Aorta (tissue), 5 donors: ENCODE measurements around the gene MS4A15. TPM values are rescaled to one million over a fixed set of nuclear protein-coding genes. Genes with fewer than 3 reads are reported as not detected.
A peak's percentile ranks its signal among the peaks of the same experiment; 100 is the strongest.

Source experiments
- ATAC-seq: fragments of 200-7000 bp; cut with Tn5 transposase; one replicate; pipeline ENCODE4 v1.9.1; 2022; ENCODE audit warnings: moderate library complexity; ENCODE audit not compliant: low FRiP score
- DNase-seq, 2 donors: peaks; one replicate each; pipeline ENCODE4 v3.0.0-alpha.2; 2020
- H3K27ac ChIP-seq, 2 donors: one replicate each; pipeline ENCODE4 v1.5.1; 2013; ENCODE audit warnings: low read length in 2 of 2, mild to moderate bottlenecking in 2 of 2, moderate library complexity in 2 of 2, control low read depth in 1 of 2, inconsistent platforms in 1 of 2, low read depth in 1 of 2
- H3K27me3 ChIP-seq, 2 donors: one replicate each; pipeline ENCODE4 v1.6.1; 2013; ENCODE audit warnings: control low read depth in 1 of 2, low read length in 1 of 2, mild to moderate bottlenecking in 1 of 2, moderate library complexity in 1 of 2; ENCODE audit not compliant: insufficient read depth in 2 of 2, control insufficient read depth in 1 of 2
- H3K36me3 ChIP-seq, 2 donors: one replicate each; pipeline ENCODE4 v1.6.1; 2013; ENCODE audit warnings: control low read depth in 1 of 2, low read length in 1 of 2, mild to moderate bottlenecking in 1 of 2; ENCODE audit not compliant: insufficient read depth in 2 of 2, control insufficient read depth in 1 of 2
- H3K4me1 ChIP-seq, 2 donors: one replicate each; pipeline ENCODE4 v1.6.1; 2013; ENCODE audit warnings: low read length in 2 of 2, control low read depth in 1 of 2, mild to moderate bottlenecking in 1 of 2, moderate library complexity in 1 of 2; ENCODE audit not compliant: insufficient read depth in 2 of 2, control insufficient read depth in 1 of 2
- H3K4me3 ChIP-seq, 2 donors: one replicate each; pipeline ENCODE4 v1.5.1; 2013; ENCODE audit warnings: low read length in 2 of 2, control low read depth in 1 of 2, mild to moderate bottlenecking in 1 of 2
- H3K9me3 ChIP-seq: one replicate; pipeline ENCODE4 v1.6.1; 2013; ENCODE audit warnings: mild to moderate bottlenecking, low read length; ENCODE audit not compliant: control insufficient read depth
- WGBS, 2 donors: extraction: QIAGEN DNeasy Blood & Tissue Kit; methylation state at CpG; one replicate each; pipeline ENCODE4 v1.1.7; 2013; 5-methylcytosine and 5-hydroxymethylcytosine counted together
- intact Hi-C, 2 donors: fragments of 100-400 bp; cut with DNase I; formaldehyde crosslinking; loops; one replicate each; pipeline versions ENCODE4 v1.14.2 to v1.15.0; 2022
- polyA plus RNA-seq, 2 donors: library from polyadenylated mRNA; stranded (reverse); fragments of 200-250 nt; gene quantifications; one replicate each; pipeline ENCODE4 v1.2.3, GENCODE V29; 2013
- total RNA-seq, 2 donors: library from RNA; stranded (reverse); fragmentation: NEBNext Ultra II Directional; extraction: Animal tissue kit (Norgen Biotek cat#: 25700); gene quantifications; one replicate each; pipeline ENCODE4 v1.2.1, GENCODE V29; 2021
- donor health status: healthy with polysubstance abuse.
- donor health status: Bipolar disorder and iron deficiency.
- donor health status: DM: no; HTN: no; CAD: no.
- donor health status: DM: no; HTN: no; CAD: no.
- donor health status: DM: yes; HTN: yes; CAD: no.

MS4A15 gene
- total and polyA plus RNA-seq, 4 donors: 0.05 to 0.38 TPM; not detected in 2

DNA sequence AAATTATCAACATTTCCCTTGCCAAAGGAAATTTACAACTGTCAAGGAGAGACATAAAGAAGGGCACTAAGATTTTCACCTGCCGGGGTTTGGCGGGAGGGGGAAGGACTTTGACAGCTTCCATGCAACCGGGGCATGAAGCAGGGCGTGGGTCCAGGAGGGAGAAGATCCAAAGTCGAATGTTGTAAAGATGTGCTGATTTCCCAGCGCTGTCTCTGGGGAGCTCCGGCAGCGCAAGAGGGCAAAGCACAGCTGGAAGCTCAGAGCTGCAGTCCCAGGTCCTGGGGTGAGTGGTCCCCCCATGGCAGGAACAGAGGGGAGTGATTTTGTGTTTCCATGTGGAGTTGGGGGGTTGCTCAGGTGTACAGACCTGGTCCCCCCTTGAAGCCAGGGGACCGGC lies 28.5 kb downstream of the MS4A15 start, which contains the start of gene MS4A10:
MS4A10 (plus strand) TSS at position 198 of the 400 bp plus-strand sequence. CDS start 5,003 bp downstream, outside the sequence.
- Histone ChIP-seq H3K9me3 (no peaks in the 10 kb centered on the region), H3K27ac (no peak within 1 kb of the TSS), H3K4me1 (no peaks in the 10 kb centered on the region), H3K27me3 (no peaks in the 10 kb centered on the region), H3K4me3 (no peak within 1 kb of the TSS), H3K36me3 (no peaks in the 10 kb centered on the region)
- WGBS, 2 donors: 65 to 76% methylated on average over 9 of the region's 9 CpGs
- DNase-seq (peak in 1 of 2 donors; percentile 53), ATAC-seq (no peak)
- intact Hi-C loops: no loop called here

DNA sequence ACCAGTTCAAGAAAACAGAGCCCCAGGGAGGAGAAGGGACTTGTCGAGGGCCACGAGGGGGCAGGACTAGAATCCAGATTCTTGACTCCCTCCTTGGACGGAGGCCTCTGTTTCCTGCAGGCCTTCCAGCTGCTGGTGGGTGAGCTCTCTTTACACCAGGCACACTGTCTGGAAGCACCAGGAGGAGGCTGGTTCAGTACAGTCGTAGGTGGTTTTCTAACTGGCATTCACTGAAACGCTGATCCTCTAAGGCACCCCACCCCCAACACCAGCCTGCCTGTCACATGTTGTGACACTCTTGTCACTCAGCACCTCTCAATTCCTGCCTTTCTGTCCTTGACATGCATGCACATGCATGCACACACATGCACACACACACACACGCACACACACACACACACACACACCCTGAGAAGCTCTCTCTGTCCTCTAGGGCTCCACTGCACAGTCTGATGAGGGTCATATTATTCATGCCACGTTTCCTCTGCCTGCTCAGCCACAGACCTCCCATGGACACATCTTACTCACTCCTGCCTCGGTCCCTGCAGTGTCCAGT lies 29.2 kb downstream of the MS4A15 start:
- intact Hi-C loops: no loop called here
- ATAC-seq (no peak), DNase-seq (peak in 1 of 2 donors; percentile 50)
- Histone ChIP-seq H3K9me3 (no peaks in the 10 kb centered on the region), H3K4me1 (no peaks in the 10 kb centered on the region), H3K36me3 (no peaks in the 10 kb centered on the region), H3K27ac (no peak overlapping the region), H3K27me3 (no peaks in the 10 kb centered on the region), H3K4me3 (no peak overlapping the region)
- 61 to 66% methylated on average over 8 of the region's 8 CpGs for WGBS, 2 donors

DNA sequence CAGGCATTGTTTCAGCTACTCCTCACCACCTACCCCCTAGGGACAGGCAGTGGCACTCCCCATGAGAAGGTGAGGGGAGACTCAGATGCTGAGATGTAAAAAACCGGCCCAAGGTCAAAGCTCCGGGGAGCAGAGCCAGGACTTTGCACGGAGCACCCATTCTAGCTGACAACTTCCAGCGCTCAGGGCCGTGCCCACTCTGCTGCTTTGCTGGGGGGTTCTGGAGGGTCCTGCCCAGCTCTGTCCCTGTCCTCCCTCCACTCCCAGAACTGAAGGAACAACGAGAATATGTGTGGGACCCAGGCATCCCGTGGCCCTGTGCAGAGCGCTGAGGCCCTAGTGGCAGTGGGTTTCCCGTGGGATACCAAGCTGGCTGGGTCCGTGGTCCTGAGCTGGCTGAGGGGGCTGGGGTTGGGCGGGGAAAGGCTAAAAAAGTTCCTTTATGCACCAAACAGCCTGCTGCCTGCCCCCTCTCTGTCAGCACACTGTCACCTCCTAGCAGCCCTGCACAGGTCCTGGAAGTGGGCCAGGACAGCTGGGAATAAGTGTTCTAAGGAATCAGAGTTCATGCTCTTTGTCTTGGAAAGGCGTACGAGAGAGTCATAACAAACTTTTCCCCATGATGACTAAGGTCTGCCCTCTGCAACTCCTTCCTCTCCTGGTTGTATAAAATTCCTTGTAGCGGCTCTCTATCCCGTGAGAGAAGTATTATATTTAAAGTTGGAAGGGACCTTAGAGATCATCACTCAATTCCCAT lies 30.3 kb downstream of the MS4A15 start:
- DNase-seq (peak; percentile 75 to 86), ATAC-seq (peak; percentile 30)
- no peaks in the 10 kb centered on the region for H3K4me1 ChIP-seq
- intact Hi-C loops: no loop called here
- H3K9me3 ChIP-seq: no peaks in the 10 kb centered on the region
- no peak overlapping the region for H3K4me3 ChIP-seq
- H3K27ac ChIP-seq: no peak overlapping the region
- 14 to 21% methylated on average over 15 of the region's 15 CpGs for WGBS, 2 donors
- no peaks in the 10 kb centered on the region for H3K36me3 ChIP-seq
- H3K27me3 ChIP-seq: no peaks in the 10 kb centered on the region

DNA sequence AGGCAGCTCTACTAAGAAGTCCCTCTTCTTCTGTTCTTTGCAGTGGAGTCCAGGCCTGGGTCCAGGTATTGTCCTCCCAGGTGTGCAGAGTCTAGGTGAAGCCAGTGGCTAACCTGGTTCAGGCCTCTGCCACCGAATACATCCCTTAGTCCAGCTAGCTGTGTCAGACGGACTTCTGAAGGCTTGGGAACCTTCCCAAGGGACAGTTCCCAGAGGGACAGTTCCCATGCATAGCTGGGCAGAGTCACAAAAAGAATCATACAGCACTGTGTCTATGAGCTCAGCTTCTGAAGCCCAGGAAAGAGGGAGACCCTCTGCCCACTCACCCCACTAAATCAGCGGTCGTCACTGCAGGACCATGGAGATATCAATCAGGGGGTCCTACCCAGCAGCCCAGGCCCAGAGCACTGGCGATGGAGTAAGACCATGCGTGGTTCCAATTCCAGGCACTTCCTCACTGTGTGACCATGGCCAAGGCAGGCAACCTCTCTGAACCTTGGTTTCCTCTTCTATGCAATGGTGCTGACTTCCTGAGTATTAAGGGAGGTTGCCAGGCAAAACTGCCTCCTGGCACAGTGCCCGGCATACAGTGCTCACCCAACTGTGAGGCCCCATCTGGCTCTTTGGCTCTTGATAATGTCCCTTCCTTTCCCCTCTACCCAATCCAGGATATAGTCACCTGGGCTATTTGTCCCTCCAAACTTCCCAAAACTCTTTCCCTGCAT lies 31.9 kb downstream of the MS4A15 start:
- H3K27ac ChIP-seq: no peak overlapping the region
- intact Hi-C loops: no loop called here
- ATAC-seq (no peak), DNase-seq (no peak)
- H3K9me3 ChIP-seq: no peaks in the 10 kb centered on the region
- no peaks in the 10 kb centered on the region for H3K36me3 ChIP-seq
- H3K4me1 ChIP-seq: no peaks in the 10 kb centered on the region
- H3K4me3 ChIP-seq: no peak overlapping the region
- no peaks in the 10 kb centered on the region for H3K27me3 ChIP-seq
- 78 to 88% methylated on average over 7 of the region's 7 CpGs for WGBS, 2 donors

DNA sequence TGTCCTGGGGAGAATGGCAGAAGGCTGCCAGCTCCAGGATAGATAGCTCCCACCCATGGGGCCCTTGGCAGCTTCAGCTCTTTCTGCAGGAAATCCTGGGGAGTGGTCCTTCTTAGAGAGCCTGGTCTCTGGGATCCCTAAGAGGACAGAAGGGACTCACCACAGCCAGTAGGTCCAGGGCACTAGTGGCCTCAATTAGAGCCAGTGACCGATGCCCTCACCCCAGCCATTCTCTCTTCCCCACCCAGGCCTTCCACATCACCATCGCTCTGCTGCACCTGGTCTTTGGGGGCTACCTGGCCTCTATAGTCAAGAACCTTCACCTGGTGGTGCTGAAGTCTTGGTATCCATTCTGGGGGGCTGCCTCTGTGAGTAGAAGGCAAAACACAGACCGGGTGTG lies 34.1 kb downstream of the MS4A15 start:
- H3K27ac ChIP-seq: no peak overlapping the region
- 92 to 94% methylated on average over 3 of the region's 3 CpGs for WGBS, 2 donors
- H3K9me3 ChIP-seq: no peaks in the 10 kb centered on the region
- no peaks in the 10 kb centered on the region for H3K36me3 ChIP-seq
- intact Hi-C loops: no loop called here
- no peak overlapping the region for H3K4me3 ChIP-seq
- no peak for DNase-seq
- ATAC-seq: no peak
- no peaks in the 10 kb centered on the region for H3K27me3 ChIP-seq
- no peaks in the 10 kb centered on the region for H3K4me1 ChIP-seq

DNA sequence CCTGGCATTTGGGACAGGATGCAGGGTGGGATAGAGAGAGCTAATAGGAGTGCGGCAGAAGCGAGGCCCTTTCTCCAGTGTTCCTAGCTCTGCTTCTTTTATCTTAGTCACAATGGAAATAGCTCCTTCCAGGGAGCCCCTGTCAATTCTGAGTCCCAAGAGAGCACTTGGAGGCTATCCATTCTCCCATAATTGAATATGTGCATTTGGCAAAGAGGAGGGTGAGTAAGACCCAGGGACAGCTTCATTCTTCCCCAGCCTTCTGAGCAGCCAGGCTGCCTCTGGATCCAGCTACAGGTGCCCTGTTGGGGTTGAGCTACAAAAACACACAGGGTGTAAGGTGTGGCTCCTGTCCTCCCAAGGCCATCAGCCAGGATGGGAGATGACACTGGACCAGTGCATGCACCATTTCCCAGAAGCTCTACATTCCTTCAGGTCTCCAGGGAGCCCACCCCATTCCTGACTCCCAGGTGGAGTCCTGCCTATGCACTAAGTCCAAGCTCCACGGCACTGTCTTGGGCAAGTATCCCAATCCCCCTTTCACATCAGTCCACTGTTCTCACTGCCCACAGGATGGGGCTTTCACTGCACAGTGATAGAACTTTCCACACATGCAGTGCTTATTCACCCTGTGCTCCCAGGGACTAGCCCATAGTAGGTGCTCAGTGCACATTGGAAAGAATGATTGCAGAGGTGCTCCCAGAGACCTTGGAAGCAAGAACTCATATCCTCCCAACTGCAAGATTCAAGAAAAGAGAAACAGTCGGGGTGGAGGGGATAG lies 34.7 kb downstream of the MS4A15 start:
- no peak for ATAC-seq
- intact Hi-C loops: no loop called here
- Histone ChIP-seq H3K27ac (no peak overlapping the region), H3K27me3 (no peaks in the 10 kb centered on the region), H3K9me3 (no peaks in the 10 kb centered on the region), H3K4me1 (no peaks in the 10 kb centered on the region), H3K36me3 (no peaks in the 10 kb centered on the region), H3K4me3 (no peak overlapping the region)
- 87 to 89% methylated on average over 4 of the region's 4 CpGs for WGBS, 2 donors
- DNase-seq: no peak

DNA sequence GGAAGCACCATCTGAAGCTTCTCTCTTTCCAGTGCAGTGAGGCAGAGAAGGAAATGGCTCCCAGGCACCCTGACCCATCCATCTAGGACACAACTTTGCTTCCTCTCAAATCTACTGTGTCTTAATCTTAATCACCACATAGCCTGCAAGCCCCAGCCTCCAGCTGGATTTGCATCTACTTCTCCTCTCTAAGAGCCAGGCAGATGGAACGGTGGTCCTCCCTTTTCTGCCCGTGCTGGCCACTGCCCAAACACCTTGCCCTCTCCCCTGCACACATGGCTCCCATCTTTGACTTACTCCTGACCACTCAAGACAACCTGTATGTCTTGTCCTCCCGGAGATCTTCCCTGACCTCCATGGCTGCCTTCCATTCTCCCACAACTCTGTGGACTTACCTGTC lies 35.9 kb downstream of the MS4A15 start:
- no peak for DNase-seq

DNA sequence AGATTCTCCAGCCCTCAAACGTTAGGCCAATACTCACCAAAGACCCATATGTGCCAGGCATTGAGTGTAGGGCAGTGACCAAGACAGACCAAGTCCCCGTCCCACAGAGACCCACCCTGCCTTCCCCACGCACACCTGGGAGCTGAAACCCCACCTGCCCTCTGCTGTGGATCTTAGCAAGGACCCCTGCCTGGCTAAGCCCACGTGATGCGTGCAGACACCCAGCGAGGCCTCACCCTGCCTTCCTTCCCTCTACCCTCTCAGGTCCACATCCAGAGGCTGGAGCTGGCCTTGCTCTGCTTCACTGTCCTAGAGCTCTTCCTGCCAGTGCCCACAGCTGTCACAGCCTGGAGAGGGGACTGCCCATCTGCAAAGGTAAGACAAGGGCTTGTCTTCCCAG lies 38.6 kb downstream of the MS4A15 start:
- WGBS, 2 donors: 75 to 86% methylated on average over 6 of the region's 6 CpGs
- no peaks in the 10 kb centered on the region for H3K27me3 ChIP-seq
- no peaks in the 10 kb centered on the region for H3K36me3 ChIP-seq
- DNase-seq (peak in 1 of 2 donors; percentile 60), ATAC-seq (no peak)
- no peak overlapping the region for H3K27ac ChIP-seq
- H3K4me3 ChIP-seq: no peak overlapping the region
- intact Hi-C loops: no loop called here
- no peaks in the 10 kb centered on the region for H3K9me3 ChIP-seq
- no peaks in the 10 kb centered on the region for H3K4me1 ChIP-seq

More for the DNA sequence above, 35.9 kb downstream of the MS4A15 start:
- intact Hi-C loops: no loop called here
- Histone ChIP-seq H3K4me1 (no peaks in the 10 kb centered on the region), H3K9me3 (no peaks in the 10 kb centered on the region), H3K4me3 (no peak overlapping the region), H3K27ac (no peak overlapping the region), H3K27me3 (no peaks in the 10 kb centered on the region), H3K36me3 (no peaks in the 10 kb centered on the region)
- 86 to 91% methylated on average over 3 of the region's 3 CpGs for WGBS, 2 donors
- no peak for ATAC-seq
